ENCODE measurements around the gene ACER3.

GRCh38 chr11:76841923-76842452 is 18.7 kb upstream of the ACER3 start:
- TF ChIP-seq E2F4 (CRISPR knock-in tag; IDR thresholded peaks at IDR 0.05; ENCODE audit: borderline replicate concordance, low read depth) (no peak), TCF7 (CRISPR knock-in tag; IDR thresholded peaks at IDR 0.05; ENCODE audit: low read depth) (no peak), ZNF121 (CRISPR knock-in tag; IDR thresholded peaks at IDR 0.05) (no peak), ELF4 (CRISPR knock-in tag; IDR thresholded peaks at IDR 0.05; ENCODE audit: low read depth) (no peak), ESRRA (CRISPR knock-in tag; IDR thresholded peaks at IDR 0.05; ENCODE audit: borderline replicate concordance) (no peak), JAZF1 (CRISPR knock-in tag; IDR thresholded peaks at IDR 0.05) (no peak), MAX (CRISPR knock-in tag; IDR thresholded peaks at IDR 0.05) (no peak), MYBL2 (CRISPR knock-in tag; IDR thresholded peaks at IDR 0.05) (no peak), NFATC4 (CRISPR knock-in tag; IDR thresholded peaks at IDR 0.05) (no peak), TEAD1 (CRISPR knock-in tag; IDR thresholded peaks at IDR 0.05) (no peak), ZNF423 (CRISPR knock-in tag; IDR thresholded peaks at IDR 0.05) (no peak), JUN (CRISPR knock-in tag; IDR thresholded peaks at IDR 0.05) (no peak)
- TF ChIP-seq, protein P1, sequence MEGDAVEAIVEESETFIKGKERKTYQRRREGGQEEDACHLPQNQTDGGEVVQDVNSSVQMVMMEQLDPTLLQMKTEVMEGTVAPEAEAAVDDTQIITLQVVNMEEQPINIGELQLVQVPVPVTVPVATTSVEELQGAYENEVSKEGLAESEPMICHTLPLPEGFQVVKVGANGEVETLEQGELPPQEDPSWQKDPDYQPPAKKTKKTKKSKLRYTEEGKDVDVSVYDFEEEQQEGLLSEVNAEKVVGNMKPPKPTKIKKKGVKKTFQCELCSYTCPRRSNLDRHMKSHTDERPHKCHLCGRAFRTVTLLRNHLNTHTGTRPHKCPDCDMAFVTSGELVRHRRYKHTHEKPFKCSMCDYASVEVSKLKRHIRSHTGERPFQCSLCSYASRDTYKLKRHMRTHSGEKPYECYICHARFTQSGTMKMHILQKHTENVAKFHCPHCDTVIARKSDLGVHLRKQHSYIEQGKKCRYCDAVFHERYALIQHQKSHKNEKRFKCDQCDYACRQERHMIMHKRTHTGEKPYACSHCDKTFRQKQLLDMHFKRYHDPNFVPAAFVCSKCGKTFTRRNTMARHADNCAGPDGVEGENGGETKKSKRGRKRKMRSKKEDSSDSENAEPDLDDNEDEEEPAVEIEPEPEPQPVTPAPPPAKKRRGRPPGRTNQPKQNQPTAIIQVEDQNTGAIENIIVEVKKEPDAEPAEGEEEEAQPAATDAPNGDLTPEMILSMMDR (IDR thresholded peaks at IDR 0.05): no peak
- TF ChIP-seq, protein P2, sequence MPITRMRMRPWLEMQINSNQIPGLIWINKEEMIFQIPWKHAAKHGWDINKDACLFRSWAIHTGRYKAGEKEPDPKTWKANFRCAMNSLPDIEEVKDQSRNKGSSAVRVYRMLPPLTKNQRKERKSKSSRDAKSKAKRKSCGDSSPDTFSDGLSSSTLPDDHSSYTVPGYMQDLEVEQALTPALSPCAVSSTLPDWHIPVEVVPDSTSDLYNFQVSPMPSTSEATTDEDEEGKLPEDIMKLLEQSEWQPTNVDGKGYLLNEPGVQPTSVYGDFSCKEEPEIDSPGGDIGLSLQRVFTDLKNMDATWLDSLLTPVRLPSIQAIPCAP (CRISPR knock-in tag; IDR thresholded peaks at IDR 0.05): no peak

Data from WTC11 (cell line).